GM12891 (cell line): ENCODE results near the gene NFIX.

Source experiments
- DNase-seq: peaks from one replicate; pipeline ENCODE4 v3.0.0; 2011; ENCODE audit warnings: low spot score; ENCODE audit not compliant: insufficient read length
- FAIRE-seq: peaks from 2 replicates; lab custom pipeline; 2011; peaks lifted over from hg19 to GRCh38; lab: Jason Lieb, UNC
- PAX5 ChIP-seq: IDR thresholded peaks from 2 replicates; pipeline ENCODE4 v1.6.1; 2011; ENCODE audit warnings: low read length, moderate library complexity, mild to moderate bottlenecking; ENCODE audit not compliant: insufficient read depth, severe bottlenecking
- POLR2A ChIP-seq: IDR thresholded peaks from 2 replicates; pipeline ENCODE4 v1.6.1; 2011; ENCODE audit warnings: low read depth, low read length, control low read depth
- POLR2AphosphoS5 ChIP-seq: IDR thresholded peaks from 2 replicates; pipeline ENCODE4 v1.6.1; 2011; ENCODE audit warnings: low read depth, low read length, control low read depth
- POU2F2 ChIP-seq: IDR thresholded peaks from 2 replicates; pipeline ENCODE4 v1.6.1; 2011; ENCODE audit warnings: low read depth, mild to moderate bottlenecking, control low read depth, low read length, moderate library complexity
- SPI1 ChIP-seq: IDR thresholded peaks from 2 replicates; pipeline ENCODE4 v1.6.1; 2011; ENCODE audit warnings: low read depth, low read length, control low read depth
- TAF1 ChIP-seq: IDR thresholded peaks from 2 replicates; pipeline ENCODE4 v1.6.1; 2011; ENCODE audit warnings: low read depth, low read length, control low read depth

The NFIX gene

DNA sequence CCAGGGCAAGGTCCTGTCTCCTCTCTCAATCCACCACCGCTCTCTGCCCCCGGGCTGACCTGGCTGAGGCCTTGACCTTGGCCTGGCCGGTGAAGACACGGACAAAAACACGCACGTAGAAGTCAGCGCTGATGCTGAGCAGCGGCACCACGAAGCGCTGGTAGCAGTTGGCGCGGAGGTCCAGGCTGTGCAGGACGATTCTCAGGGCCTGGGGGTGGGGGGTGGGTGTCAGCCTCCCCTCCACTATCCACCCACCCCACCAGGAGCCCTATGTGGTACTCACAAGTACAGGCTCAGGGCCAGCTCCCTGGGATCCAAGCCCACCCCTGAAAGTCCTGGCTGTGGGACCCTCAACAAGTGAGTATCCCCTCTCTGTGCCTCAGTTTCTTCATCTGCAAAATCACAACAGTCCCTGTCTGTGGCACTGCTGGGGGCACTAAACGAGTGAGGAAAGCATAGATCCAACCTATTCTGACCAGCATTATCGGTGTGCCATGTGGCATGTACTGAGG lies 114.9 kb downstream of the NFIX start:
- no peak for DNase-seq
- no peak for FAIRE-seq
- TF ChIP-seq TAF1 (no peak), POLR2A (no peak), SPI1 (no peak), POU2F2 (no peak), PAX5 (no peak), POLR2AphosphoS5 (no peak)

DNA sequence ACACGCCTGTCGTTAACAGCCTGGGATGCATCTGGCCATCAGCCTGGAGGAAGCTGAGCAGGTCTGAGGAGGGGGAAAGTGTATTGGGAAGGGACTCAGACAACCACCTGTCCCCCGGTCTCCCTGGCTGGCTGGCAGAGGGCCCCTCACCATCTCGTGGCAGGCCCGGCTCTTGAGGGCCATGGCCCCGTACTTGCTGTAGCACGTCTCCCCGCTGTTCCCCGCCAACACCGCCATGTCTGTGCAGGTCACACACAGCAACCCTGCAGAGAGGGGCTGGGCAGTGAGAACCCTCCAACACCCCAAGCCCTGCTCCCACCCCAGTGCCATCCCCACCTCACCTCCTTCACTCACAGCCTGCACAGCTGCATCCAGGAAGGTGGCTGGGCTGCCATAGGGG lies 117.3 kb downstream of the NFIX start:
- FAIRE-seq (no peak), DNase-seq (no peak)
- no peak for TF ChIP-seq POU2F2
- TF ChIP-seq SPI1 = no peak
- TF ChIP-seq POLR2AphosphoS5 = no peak

DNA sequence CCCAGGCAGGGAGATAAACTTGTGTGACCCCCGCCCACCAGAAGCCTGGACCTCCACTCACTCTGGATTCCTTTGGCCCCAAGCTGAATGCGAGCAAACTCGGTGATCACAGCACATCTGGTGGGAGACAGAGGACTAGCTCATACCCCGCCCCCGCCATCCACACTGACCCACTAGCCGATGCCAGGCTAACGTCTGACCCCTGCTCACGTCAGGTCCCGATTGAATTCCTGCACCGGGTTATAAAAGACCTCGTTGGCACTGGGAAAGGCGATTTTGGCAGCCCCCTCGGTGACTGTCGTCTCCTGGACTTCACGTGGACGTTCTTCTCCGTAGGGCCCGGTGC lies 120.6 kb downstream of the NFIX start:
- no peak for FAIRE-seq
- no peak for DNase-seq
- TF ChIP-seq TAF1 (no peak), POLR2AphosphoS5 (no peak), POLR2A (no peak), SPI1 (no peak), PAX5 (no peak), POU2F2 (no peak)

DNA sequence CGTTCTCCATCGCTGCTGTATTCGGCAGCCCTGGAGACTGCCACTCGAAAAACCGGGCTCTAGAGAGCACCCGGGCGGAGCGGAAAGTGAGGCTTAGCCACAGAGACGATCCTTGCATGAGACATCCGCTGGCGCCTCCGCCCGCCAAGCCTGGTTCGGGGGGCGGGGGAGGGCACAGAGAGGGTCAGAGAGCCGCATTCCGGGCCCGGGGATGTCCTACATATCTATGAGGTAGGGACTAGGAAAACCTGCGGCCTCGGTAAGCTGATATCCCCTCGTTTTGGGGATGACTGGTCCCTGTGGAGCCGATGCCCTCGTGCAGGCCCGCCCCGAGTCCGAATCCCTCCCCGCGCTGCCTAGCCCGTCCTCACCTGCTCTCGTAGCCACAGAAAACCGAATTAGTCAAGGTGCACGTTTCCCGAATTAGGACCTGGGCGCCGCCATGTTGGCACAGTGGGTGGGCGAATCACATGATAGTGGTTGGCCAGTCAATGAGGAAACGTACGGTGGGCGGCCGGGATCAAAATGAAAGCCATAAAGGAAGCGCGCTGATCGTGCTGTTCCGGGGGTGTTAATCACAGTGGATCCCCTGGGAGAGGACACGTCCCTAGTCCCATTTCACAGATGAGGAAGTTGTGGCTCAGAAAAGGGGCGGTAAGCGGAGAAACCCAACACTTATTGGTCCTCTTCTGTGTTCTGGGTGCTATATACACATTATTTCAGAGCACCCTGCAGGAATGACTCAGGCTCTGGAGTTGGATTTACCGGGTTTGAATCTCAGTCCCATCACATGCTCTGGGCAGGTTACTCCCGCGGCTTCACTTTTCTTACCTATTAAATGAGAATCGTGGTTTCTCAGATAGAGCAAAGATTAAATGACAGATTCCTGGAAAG lies 121.3 kb downstream of the NFIX start, which contains the start of gene TRMT1:
Gene TRMT1, minus strand, starts transcription at position 459 of the 894 bp plus-strand sequence. Its CDS starts 341 bp downstream, at position 118.
- FAIRE-seq (peak; percentile 95), DNase-seq (peak; percentile 88)
- TF ChIP-seq PAX5 (no peak), SPI1 (peak; percentile 13; the same call in 1 of the 2 replicates), POU2F2 (no peak), TAF1 (peak; percentile 16; the same call in 1 of the 2 replicates), POLR2A (peak; percentile 39; the same call in 1 of the 2 replicates), POLR2AphosphoS5 (no peak)

DNA sequence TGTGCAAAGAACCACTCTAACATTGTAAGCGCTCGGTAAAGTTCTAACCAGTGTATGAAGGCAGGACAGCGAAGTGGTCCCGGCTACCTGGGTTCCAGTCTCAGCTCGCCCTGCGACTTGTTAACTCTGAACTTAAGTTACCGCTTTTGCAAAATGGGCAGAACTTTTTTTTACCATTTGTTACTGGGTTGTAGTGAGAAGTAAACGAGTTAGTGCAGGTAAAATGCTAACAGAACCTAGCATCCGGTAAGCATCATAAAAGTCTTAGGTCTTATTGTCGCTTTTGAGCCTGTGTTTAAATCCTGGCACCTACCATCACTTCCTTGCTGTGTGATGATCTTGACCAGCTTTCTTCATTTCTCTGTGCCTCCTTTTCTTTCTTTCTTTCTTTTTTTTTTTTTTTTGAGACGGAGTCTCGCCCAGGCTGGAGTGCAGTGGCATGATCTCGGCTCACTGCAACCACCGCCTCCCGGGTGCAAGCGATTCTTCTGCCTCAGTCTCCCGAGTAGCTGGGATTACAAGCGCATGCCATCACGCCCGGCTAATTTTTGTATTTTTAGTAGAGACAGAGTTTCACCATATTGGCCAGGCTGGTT lies 122.0 kb downstream of the NFIX start:
- FAIRE-seq (no peak), DNase-seq (no peak)
- TF ChIP-seq POLR2A (no peak), POU2F2 (no peak), TAF1 (no peak), POLR2AphosphoS5 (no peak), SPI1 (no peak), PAX5 (no peak)

DNA sequence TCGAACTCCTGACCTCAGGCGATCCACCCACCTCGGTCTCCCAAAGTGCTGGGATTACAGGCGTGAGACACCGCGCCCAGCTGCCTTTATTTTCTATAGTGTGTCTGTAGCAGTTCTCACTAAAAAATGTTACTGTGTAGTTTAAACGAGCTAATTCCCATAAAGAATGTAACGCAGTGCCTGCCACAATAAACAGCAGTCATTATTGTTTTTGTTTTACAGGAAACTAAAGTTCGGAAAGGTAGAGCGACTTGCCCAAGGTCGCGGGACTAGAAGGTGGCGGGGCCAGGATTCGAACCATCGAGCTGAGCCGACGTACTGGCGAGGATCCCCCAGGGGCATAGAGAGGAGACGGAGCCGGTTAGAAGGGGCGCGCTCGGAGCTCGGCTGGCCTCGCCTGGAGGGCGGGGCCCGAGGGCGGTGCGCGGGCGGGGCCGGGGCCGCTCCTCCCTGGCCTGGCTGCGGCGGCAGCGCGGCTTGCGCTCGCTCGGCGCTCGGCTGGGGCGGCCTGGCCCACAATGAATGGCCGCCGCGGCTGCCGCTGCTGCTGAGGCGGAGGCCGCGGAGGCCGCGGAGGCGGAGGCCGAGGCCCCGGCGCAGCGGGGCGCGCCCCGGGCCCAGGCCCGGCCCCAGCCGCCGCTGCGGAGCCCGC lies 122.6 kb downstream of the NFIX start, which contains the start of gene NACC1:
Gene NACC1, plus strand, starts transcription at position 493 of the 652 bp plus-strand sequence. CDS start 16,944 bp downstream, outside the sequence.
- TF ChIP-seq POU2F2 = no peak
- no peak for TF ChIP-seq POLR2A
- TF ChIP-seq TAF1 = peak; percentile 69; the same call in 1 of the 2 replicates
- TF ChIP-seq SPI1 = no peak
- peak; percentile 97 for DNase-seq
- peak; percentile 84 for FAIRE-seq

DNA sequence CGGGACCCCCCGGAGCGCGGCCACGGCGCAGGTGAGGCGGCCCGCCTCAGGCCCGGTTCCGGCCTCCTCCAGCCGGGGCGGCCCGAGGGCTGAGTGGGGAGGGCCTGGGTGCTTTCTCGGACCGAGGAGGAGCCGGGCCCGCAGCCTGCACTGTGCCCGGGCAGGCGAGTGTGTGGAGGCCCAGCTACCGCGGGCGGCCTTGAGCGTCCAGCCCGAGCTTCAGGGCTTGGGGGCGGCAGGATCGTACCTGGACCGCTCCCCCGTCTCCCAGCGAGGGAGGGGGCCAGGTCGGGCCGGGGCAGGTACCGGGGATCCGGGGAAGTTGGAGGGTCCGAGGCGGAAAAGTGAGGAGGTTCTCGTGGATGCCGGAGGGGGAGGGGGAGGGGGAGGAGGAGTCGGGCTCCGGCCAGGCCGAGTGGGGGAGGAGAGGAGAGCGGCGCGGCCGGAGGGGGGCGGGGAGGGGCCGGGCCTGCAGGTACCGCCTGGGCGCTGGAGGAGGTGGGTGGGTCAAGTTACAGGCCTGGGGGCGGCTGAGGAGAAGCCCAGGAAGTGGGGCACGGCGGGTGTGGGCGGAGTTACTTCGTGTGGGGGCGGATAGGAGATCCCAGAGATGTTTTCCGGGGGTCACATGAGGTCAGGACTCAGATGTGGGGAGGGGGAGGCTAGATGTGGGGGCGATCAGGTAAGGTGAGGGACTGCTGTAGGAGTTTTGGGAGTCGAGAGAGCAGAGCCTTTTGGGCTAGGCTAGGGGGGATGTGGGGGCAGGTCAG lies 123.3 kb downstream of the NFIX start:
- TF ChIP-seq POU2F2 = no peak
- DNase-seq = peak; percentile 74
- FAIRE-seq = peak; percentile 69

DNA sequence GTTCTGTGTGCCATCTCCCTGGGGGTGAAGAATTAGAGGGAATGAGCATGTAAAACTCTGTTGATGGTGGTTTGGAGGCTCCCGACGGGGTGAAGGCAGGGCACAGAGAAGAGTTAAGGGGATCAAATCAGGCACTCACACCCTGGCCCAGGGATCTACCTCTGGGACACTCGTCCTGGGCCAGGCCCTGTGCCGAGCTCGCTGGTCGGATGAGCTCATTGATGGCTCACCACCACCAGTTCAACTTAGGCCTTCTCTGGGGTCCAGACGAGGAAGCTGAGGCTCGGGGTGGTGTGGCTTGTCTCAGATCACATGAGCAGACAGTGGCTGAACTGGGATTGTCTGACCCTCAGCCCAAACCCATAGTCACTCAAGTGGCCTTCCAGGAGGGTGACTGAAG lies 124.4 kb downstream of the NFIX start:
- DNase-seq (no peak), FAIRE-seq (no peak)
- no peak for TF ChIP-seq SPI1
- TF ChIP-seq POLR2AphosphoS5 = no peak

DNA sequence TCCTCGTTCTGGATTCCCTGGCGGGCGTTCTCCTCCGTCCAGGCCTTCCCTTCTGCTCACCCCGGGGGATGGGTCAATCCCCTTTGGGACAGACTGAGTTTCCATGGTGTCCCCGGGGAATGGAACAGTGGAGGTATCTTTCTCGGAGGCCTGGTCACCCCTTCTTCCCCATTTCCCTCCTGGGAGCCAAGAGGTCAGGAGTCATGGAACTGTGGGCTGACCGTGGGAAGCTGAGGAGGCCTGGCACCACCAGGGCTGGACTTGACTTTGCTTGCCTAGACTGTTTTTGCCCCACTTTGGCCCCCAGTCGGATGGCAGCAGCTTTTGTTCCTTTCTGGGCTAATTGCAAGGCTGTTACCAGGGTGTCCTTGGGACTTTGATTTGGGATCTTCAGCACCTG lies 124.8 kb downstream of the NFIX start:
- no peak for FAIRE-seq
- no peak for TF ChIP-seq SPI1
- no peak for TF ChIP-seq POLR2AphosphoS5
- no peak for TF ChIP-seq PAX5
- no peak for TF ChIP-seq POU2F2
- TF ChIP-seq POLR2A = no peak
- TF ChIP-seq TAF1 = no peak
- DNase-seq = no peak
